Neural cell (in vitro differentiated cells): Measurements from ENCODE around the gene KLF16. TPM values are rescaled to one million over a fixed set of nuclear protein-coding genes. Genes with fewer than 3 reads are reported as not detected.

Experiments used
- H2AFZ ChIP-seq: fragments of 200-600, 300-800 bp; sonication (generic), shearing (Covaris generic); 2 replicates; pipeline ENCODE4 v1.6.0; 2014; ENCODE audit warnings: low read depth, mild to moderate bottlenecking, antibody characterized with exemption, low read length, moderate library complexity
- H3F3A ChIP-seq: fragments of 200-600 bp; shearing (Covaris generic); 2 replicates; pipeline ENCODE4 v1.6.1; 2016; ENCODE audit warnings: mild to moderate bottlenecking, moderate library complexity, mixed read lengths, antibody characterized with exemption, low read length; ENCODE audit not compliant: insufficient read depth, poor library complexity, severe bottlenecking
- H3K27ac ChIP-seq: fragments of 200-600, 300-800 bp; sonication (generic), shearing (Covaris generic); 2 replicates; pipeline ENCODE4 v1.5.1; 2014; ENCODE audit warnings: mild to moderate bottlenecking, low read length, moderate library complexity
- H3K27me3 ChIP-seq: fragments of 300-800, 200-600 bp; sonication (generic), shearing (Covaris generic); 2 replicates; pipeline ENCODE4 v1.6.0; 2014; ENCODE audit warnings: mild to moderate bottlenecking, low read depth, low read length, moderate library complexity; ENCODE audit not compliant: insufficient read depth
- H3K36me3 ChIP-seq: fragments of 300-800, 200-600 bp; sonication (generic), shearing (Covaris generic); 2 replicates; pipeline ENCODE4 v1.5.1; 2014; ENCODE audit warnings: mild to moderate bottlenecking, antibody characterized with exemption, low read length, moderate library complexity; ENCODE audit not compliant: insufficient read depth
- H3K4me2 ChIP-seq: fragments of 300-800, 200-600 bp; sonication (generic), shearing (Covaris generic); 2 replicates; pipeline ENCODE4 v1.6.0; 2014; ENCODE audit warnings: mild to moderate bottlenecking, low read length
- H3K4me3 ChIP-seq: fragments of 300-800, 200-600 bp; sonication (generic), shearing (Covaris generic); 2 replicates; pipeline ENCODE4 v1.5.1; 2014; ENCODE audit warnings: mild to moderate bottlenecking, low read length, moderate library complexity
- H3K79me2 ChIP-seq: fragments of 200-600 bp; shearing (Covaris generic); replicated peaks from 2 replicates; pipeline ENCODE4 v1.6.0; 2014; ENCODE audit warnings: mild to moderate bottlenecking, low read length, moderate library complexity; ENCODE audit not compliant: insufficient read depth
- H3K9ac ChIP-seq: fragments of 300-800, 200-600 bp; sonication (generic), shearing (Covaris generic); 2 replicates; pipeline ENCODE4 v1.6.1; 2016; ENCODE audit warnings: mild to moderate bottlenecking, low read length, mixed read lengths
- H3K9me2 ChIP-seq: fragments of 200-600 bp; shearing (Covaris generic); 2 replicates; pipeline ENCODE4 v1.6.1; 2016; ENCODE audit warnings: mild to moderate bottlenecking, low read length, mixed read lengths; ENCODE audit not compliant: insufficient read depth
- H3K9me3 ChIP-seq: fragments of 200-600, 300-800 bp; sonication (generic), shearing (Covaris generic); 2 replicates; pipeline ENCODE4 v1.6.1; 2016; ENCODE audit warnings: mild to moderate bottlenecking, mixed run types, low read length, moderate library complexity, mixed read lengths
- H4K20me1 ChIP-seq: fragments of 200-600 bp; shearing (Covaris generic); 2 replicates; pipeline ENCODE4 v1.6.1; 2016; ENCODE audit warnings: mild to moderate bottlenecking, mixed run types; ENCODE audit not compliant: insufficient read depth
- EP300 ChIP-seq: fragments of 450-650 bp; conservative IDR thresholded peaks from 2 replicates; pipeline ENCODE4 v1.6.1; 2014; ENCODE audit warnings: antibody characterized with exemption, mild to moderate bottlenecking, moderate library complexity; ENCODE audit not compliant: poor library complexity, severe bottlenecking
- EZH2 ChIP-seq: fragments of 200-600, 300-800 bp; shearing (Covaris generic), sonication (generic); IDR thresholded peaks from 2 replicates; pipeline ENCODE4 v1.6.1; 2014; ENCODE audit warnings: antibody characterized with exemption, low read length, borderline replicate concordance, mild to moderate bottlenecking; ENCODE audit not compliant: insufficient read depth, poor library complexity, severe bottlenecking
- MXI1 ChIP-seq: fragments of 450-650 bp; conservative IDR thresholded peaks from 2 replicates; pipeline ENCODE4 v1.6.1; 2014; ENCODE audit warnings: antibody characterized with exemption, mild to moderate bottlenecking; ENCODE audit not compliant: poor library complexity, severe bottlenecking
- POLR2AphosphoS5 ChIP-seq: IDR thresholded peaks from 2 replicates; pipeline ENCODE4 v1.6.1; 2012
- RAD21 ChIP-seq: fragments of 450-650 bp; conservative IDR thresholded peaks from 2 replicates; pipeline ENCODE4 v1.6.1; 2014; ENCODE audit warnings: antibody characterized with exemption, mild to moderate bottlenecking, moderate library complexity
- SMC3 ChIP-seq: fragments of 450-650 bp; conservative IDR thresholded peaks from 2 replicates; pipeline ENCODE4 v1.6.1; 2014; ENCODE audit warnings: antibody characterized with exemption, mild to moderate bottlenecking, moderate library complexity; ENCODE audit not compliant: poor library complexity
- TAF1 ChIP-seq: IDR thresholded peaks from 2 replicates; pipeline ENCODE4 v1.6.1; 2012; ENCODE audit warnings: low read depth
- polyA plus RNA-seq: library from polyadenylated mRNA; depleted of rRNA; stranded (reverse); fragments of >200 nt; gene quantifications from 2 replicates; pipeline ENCODE4 v1.2.3, GENCODE V29; 2014
- TF ChIP-seq, protein P1 (sequence below): fragments of 450-650 bp; IDR thresholded peaks from 2 replicates; pipeline ENCODE4 v1.5.1; 2014; ENCODE audit warnings: antibody characterized with exemption, mild to moderate bottlenecking, moderate library complexity; ENCODE audit not compliant: poor library complexity, severe bottlenecking
- TF ChIP-seq, protein P2 (sequence below): IDR thresholded peaks from 2 replicates; pipeline ENCODE4 v1.6.1; 2012; ENCODE audit warnings: borderline replicate concordance

KLF16 gene
- polyA plus RNA-seq, 1 donor from 2014 or later: 3.5 TPM

DNA sequence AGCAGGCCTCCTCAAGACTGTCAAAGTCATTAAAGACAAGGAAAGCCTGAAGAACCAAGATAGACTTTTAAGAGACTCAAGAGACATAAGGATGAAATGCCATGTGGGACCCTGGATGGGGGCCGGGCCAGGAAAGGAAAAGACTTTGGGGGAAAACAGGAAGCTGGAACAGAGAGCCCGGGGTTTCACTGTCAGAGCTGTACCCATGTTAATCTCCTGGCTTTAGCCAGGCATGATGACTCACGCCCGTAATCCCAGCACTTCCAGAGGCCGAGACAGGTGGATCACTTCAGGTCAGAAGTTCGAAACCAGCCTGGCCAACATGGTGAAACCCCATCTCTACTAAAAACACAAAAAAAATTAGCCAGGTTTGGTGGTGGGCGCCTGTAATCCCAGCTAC is 5.6 kb upstream of the KLF16 start:
- no peaks in the 10 kb centered on the region for H3K36me3 ChIP-seq
- H3K79me2 ChIP-seq: peaks cover 6% of the 10 kb centered on the region
- no peak overlapping the region for H2AFZ ChIP-seq
- H3K4me2 ChIP-seq: no peak overlapping the region
- no peaks in the 10 kb centered on the region for H3K9me2 ChIP-seq
- no peak overlapping the region for H3K27ac ChIP-seq
- peaks cover 4% of the 10 kb centered on the region for H4K20me1 ChIP-seq
- no peaks in the 10 kb centered on the region for H3F3A ChIP-seq
- H3K9ac ChIP-seq: no peak overlapping the region
- no peaks in the 10 kb centered on the region for H3K27me3 ChIP-seq
- H3K9me3 ChIP-seq: no peaks in the 10 kb centered on the region
- H3K4me3 ChIP-seq: no peak overlapping the region
- no peak for TF ChIP-seq TAF1
- no peak for TF ChIP-seq MXI1
- no peak for TF ChIP-seq EZH2
- TF ChIP-seq SMC3: no peak
- TF ChIP-seq, protein P1, sequence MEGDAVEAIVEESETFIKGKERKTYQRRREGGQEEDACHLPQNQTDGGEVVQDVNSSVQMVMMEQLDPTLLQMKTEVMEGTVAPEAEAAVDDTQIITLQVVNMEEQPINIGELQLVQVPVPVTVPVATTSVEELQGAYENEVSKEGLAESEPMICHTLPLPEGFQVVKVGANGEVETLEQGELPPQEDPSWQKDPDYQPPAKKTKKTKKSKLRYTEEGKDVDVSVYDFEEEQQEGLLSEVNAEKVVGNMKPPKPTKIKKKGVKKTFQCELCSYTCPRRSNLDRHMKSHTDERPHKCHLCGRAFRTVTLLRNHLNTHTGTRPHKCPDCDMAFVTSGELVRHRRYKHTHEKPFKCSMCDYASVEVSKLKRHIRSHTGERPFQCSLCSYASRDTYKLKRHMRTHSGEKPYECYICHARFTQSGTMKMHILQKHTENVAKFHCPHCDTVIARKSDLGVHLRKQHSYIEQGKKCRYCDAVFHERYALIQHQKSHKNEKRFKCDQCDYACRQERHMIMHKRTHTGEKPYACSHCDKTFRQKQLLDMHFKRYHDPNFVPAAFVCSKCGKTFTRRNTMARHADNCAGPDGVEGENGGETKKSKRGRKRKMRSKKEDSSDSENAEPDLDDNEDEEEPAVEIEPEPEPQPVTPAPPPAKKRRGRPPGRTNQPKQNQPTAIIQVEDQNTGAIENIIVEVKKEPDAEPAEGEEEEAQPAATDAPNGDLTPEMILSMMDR: no peak
- TF ChIP-seq RAD21: no peak
- TF ChIP-seq EP300: no peak
- no peak for TF ChIP-seq POLR2AphosphoS5
- TF ChIP-seq, protein P2, sequence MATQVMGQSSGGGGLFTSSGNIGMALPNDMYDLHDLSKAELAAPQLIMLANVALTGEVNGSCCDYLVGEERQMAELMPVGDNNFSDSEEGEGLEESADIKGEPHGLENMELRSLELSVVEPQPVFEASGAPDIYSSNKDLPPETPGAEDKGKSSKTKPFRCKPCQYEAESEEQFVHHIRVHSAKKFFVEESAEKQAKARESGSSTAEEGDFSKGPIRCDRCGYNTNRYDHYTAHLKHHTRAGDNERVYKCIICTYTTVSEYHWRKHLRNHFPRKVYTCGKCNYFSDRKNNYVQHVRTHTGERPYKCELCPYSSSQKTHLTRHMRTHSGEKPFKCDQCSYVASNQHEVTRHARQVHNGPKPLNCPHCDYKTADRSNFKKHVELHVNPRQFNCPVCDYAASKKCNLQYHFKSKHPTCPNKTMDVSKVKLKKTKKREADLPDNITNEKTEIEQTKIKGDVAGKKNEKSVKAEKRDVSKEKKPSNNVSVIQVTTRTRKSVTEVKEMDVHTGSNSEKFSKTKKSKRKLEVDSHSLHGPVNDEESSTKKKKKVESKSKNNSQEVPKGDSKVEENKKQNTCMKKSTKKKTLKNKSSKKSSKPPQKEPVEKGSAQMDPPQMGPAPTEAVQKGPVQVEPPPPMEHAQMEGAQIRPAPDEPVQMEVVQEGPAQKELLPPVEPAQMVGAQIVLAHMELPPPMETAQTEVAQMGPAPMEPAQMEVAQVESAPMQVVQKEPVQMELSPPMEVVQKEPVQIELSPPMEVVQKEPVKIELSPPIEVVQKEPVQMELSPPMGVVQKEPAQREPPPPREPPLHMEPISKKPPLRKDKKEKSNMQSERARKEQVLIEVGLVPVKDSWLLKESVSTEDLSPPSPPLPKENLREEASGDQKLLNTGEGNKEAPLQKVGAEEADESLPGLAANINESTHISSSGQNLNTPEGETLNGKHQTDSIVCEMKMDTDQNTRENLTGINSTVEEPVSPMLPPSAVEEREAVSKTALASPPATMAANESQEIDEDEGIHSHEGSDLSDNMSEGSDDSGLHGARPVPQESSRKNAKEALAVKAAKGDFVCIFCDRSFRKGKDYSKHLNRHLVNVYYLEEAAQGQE: no peak

DNA sequence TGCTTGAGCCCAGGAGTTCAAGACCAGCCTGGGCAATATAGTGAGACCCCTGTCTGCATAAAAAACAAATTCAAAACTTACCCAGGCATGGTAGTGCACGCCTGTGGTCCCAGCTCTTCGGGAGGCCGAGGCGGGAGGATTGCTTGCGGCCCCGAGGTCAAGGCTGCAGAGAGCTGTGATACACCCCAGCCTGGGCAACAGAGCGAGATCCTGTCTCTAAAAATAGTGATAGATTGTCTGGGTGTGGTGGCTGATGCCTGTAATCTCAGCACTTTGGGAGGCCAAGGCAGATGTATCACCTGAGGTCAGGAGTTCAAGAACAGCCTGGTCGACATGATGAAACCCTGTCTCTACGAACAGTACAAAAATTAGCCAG is 4.0 kb upstream of the KLF16 start:
- Histone ChIP-seq H3K27ac (no peak overlapping the region), H3K4me2 (no peak overlapping the region), H3K9me3 (no peaks in the 10 kb centered on the region), H3K79me2 (no peaks in the 10 kb centered on the region), H3F3A (no peaks in the 10 kb centered on the region), H2AFZ (no peak overlapping the region), H3K4me3 (no peak overlapping the region), H4K20me1 (no peaks in the 10 kb centered on the region), H3K27me3 (peaks cover 3% of the 10 kb centered on the region), H3K36me3 (no peaks in the 10 kb centered on the region), H3K9ac (no peak overlapping the region), H3K9me2 (no peaks in the 10 kb centered on the region)
- TF ChIP-seq MXI1: no peak
- TF ChIP-seq, protein P2: no peak
- TF ChIP-seq TAF1: no peak
- TF ChIP-seq EP300: no peak
- TF ChIP-seq RAD21: no peak
- no peak for TF ChIP-seq POLR2AphosphoS5
- TF ChIP-seq EZH2: no peak
- TF ChIP-seq, protein P1: no peak
- no peak for TF ChIP-seq SMC3
